Measurements from ENCODE around the gene ATP5MC3.

ATP5MC3 gene

GRCh38 chr2:175136334-175137215 lies 44.9 kb downstream of the ATP5MC3 start:
- TF ChIP-seq CTCF (conservative IDR thresholded peaks at IDR 0.05): no peak
- no peak overlapping the region for H3K27ac ChIP-seq

- TF ChIP-seq CTCF (conservative IDR thresholded peaks at IDR 0.05): no peak
- no peak overlapping the region for H3K27ac ChIP-seq
Observed at GRCh38 chr2:175135862-175136261, 45.6 kb downstream of the ATP5MC3 start.

GRCh38 chr2:175135177-175135576 lies 46.3 kb downstream of the ATP5MC3 start:
- no peak for TF ChIP-seq CTCF (conservative IDR thresholded peaks at IDR 0.05)

GRCh38 chr2:175131252-175131651 lies 50.3 kb downstream of the ATP5MC3 start:
- no peak overlapping the region for H3K27ac ChIP-seq
- no peak for TF ChIP-seq CTCF (conservative IDR thresholded peaks at IDR 0.05)

More at GRCh38 chr2:175135177-175135576, 46.3 kb downstream of the ATP5MC3 start:
- no peak overlapping the region for H3K27ac ChIP-seq

- H3K27ac ChIP-seq: no peak overlapping the region
- TF ChIP-seq CTCF (conservative IDR thresholded peaks at IDR 0.05): no peak
Observed at GRCh38 chr2:175126661-175127060, 54.8 kb downstream of the ATP5MC3 start.
